Endometrial microvascular endothelial cells (primary cell): ENCODE results near the gene CCDC183. TPM values are rescaled to one million over a fixed set of nuclear protein-coding genes. Genes with fewer than 3 reads are reported as not detected.
"Not testable (repeated sequence)": the region's sequence is repeated elsewhere in the genome, so short reads cannot be mapped to it uniquely, and the experiment has no call there.

Experiments used
- in situ Hi-C: cut with HindIII; loops from 2 replicates; pipeline ENCODE4 v1.10.0; 2017; ENCODE audit warnings: low sequenced_read_pairs, low pct_unique_long_range_greater_than_20kb; ENCODE audit errors: inconsistent ontology term
- total RNA-seq: library from RNA; depleted of rRNA; stranded (reverse); fragments of >200 nt; gene quantifications from one replicate; pipeline ENCODE4 v1.2.3, GENCODE V29; 2015; ENCODE audit errors: inconsistent ontology term

CCDC183 gene
- total RNA-seq, 1 donor from 2014 or later, result not detected

DNA sequence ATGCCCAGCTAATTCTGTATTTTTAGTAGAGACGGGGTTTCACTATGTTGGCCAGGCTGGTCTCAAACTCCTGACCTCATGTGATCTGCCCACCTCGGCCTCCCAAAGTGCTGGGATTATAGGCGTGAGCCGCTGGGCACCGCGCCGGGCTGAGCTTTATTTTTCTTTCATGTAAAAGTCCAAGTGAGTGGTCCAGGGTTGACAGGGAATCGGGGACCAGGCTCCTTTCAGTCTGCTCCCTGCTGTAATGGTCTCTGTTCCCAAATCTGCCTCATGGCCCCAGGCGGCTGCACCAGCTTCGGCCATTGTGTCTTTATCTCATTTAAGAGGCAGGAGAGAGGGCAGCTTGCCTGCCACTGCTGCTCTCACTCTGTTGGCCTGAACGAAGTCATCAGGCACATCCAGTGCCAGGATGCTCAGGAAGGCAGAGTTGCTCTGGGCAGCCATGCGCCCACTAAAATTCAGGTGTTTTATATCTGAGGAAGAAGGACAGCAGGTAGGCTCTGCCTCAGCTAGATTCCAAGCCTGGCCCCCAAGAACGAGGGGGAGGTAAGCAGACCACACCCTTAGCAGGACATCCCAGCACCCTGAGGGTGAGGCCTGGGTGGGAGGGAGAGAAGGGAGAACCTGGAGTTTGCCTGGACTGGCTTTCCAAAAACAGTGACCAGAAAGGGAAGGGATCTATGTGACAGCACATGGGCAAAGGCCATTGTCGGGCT lies 1.7 kb upstream of the CCDC183 start:
- in situ Hi-C loops, result no loop called here

DNA sequence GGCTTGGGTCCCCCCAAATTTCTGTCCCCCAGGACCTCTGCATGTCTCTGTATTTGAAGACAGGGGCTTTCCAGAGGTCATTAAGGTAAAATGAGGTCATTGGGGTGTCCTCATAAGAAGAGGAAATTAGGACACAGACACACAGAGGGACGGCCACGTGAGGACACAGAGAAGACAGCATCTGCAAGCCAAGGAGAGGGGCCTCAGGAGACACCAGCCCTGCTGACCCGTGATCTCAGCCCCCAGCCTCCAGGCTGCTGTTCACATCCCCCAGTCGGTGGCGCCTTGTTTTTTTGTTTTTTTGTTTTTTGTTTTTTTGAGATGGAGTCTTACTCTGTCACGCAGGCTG lies 1.2 kb upstream of the CCDC183 start:
- in situ Hi-C loops, result no loop called here

DNA sequence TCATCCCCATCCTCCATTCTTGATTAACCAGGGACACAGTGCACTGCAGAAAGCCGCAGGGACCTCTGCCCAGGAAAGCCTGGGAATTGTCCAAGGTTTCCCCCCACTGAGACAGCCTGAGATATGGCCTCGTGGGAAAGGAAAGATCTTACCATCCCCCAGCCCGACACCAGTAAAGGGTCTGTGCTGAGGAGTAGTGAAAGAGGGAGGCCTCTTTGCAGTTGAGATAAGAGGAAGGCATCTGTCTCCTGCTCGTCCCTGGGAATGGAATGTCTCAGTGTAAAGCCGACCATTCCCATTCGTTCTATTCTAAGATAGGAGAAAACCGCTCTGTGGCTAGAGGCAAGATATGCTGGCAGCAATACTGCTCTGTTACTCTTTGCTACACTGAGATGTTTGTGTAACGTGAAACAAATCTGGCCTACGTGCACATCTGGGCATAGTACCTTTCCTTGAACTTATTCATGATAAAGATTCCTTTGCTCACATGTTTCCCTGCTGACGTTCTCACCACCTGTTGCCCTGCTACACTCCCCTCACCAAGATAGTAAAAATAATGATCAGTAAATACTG lies 723 bp downstream of the CCDC183 start:
- in situ Hi-C loops, result not testable (repeated sequence)

DNA sequence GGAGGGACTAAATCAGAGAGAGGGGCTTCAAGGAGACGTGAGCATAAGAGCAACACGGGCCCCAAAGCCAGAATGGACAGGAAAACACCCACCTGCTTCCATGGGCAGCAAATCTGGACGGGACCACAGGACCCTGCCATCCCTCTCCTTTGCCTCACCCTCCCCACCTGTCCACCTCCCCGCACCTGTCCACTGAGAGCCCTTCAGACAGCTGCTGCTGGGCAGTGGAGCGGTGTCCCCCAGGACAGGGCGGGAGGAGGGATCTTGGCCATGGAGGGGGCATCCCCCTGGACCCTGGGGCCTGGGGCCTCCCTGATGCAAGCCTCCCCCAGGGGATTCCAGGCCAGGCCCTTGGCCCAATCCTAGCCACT lies 2.6 kb downstream of the CCDC183 start:
- in situ Hi-C loops, result no loop called here

- in situ Hi-C loops, result no loop called here
These were observed 3.1 kb downstream of the CCDC183 start for GRCh38 chr9:136799079-136799853.

GRCh38 chr9:136799854-136800657 lies 3.9 kb downstream of the CCDC183 start:
- in situ Hi-C loops, result no loop called here

DNA sequence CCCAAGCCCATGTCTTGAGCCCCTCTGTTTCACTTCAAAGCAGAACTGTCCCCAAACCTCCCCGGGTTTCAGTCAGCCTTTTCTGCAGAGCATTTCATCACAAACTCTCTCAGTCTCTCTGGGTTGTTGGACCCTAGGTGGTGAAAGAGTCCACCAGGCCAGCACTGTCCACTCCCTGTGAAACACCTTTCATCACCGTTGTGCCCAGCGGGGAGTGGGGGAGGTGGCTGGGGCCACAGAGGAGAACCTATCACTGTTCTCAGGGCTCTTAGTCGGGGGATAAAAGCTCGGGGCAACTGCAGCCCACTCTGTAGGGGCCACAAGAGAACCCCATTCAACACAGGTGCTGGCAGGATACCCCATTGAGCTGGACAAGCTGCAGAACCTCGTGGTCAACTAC lies 6.2 kb downstream of the CCDC183 start:
- in situ Hi-C loops, result no loop called here

DNA sequence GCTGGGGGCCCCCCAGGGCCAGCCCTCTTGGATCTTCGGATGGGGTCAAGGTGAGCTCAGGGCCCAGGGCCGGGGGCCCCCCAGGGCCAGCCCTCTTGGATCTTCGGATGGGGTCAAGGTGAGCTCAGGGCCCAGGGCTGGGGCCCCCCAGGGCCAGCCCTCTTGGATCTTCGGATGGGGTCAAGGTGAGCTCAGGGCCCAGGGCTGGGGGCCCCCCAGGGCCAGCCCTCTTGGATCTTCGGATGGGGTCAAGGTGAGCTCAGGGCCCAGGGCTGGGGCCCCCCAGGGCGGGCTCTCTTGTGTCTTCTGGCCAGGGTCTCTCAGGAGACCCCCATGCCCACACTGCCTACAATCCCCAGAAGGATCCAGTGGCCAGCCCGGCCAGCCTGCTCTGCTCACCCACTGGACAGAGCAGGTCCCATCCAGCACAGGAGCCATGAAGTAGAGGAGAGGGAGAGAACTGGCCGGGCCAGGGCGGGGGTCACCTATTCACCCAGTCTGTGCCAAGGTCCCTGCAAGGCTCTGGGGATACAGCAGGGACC lies 6.9 kb downstream of the CCDC183 start:
- in situ Hi-C loops, result not testable (repeated sequence)

- in situ Hi-C loops, result no loop called here
These were observed 7.7 kb downstream of the CCDC183 start for GRCh38 chr9:136803551-136804508.

GRCh38 chr9:136804509-136805206 lies 8.5 kb downstream of the CCDC183 start:
- in situ Hi-C loops, result no loop called here

GRCh38 chr9:136805207-136805740 lies 9.1 kb downstream of the CCDC183 start:
- in situ Hi-C loops, result no loop called here

DNA sequence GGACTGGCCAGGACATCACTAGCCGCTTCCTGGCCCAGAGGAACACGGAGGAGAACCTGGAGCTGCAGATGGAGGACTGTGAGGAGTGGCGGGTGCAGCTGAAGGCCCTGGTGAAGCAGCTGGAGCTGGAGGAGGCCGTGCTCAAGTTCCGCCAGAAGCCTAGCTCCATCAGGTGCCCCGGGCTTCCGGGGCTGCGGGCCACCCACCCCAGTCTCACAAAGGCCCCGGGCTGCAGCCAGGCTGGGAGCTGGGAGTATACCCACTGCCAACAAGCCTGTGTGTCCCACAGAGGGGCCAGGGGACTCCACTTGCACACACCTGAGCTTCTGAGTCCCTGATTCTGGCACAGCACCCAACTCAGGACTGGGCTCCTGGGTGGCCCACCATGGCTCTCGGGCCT lies 9.9 kb downstream of the CCDC183 start:
- in situ Hi-C loops, result no loop called here

- in situ Hi-C loops, result no loop called here
These were observed 10.6 kb downstream of the CCDC183 start for GRCh38 chr9:136806631-136807201.

DNA sequence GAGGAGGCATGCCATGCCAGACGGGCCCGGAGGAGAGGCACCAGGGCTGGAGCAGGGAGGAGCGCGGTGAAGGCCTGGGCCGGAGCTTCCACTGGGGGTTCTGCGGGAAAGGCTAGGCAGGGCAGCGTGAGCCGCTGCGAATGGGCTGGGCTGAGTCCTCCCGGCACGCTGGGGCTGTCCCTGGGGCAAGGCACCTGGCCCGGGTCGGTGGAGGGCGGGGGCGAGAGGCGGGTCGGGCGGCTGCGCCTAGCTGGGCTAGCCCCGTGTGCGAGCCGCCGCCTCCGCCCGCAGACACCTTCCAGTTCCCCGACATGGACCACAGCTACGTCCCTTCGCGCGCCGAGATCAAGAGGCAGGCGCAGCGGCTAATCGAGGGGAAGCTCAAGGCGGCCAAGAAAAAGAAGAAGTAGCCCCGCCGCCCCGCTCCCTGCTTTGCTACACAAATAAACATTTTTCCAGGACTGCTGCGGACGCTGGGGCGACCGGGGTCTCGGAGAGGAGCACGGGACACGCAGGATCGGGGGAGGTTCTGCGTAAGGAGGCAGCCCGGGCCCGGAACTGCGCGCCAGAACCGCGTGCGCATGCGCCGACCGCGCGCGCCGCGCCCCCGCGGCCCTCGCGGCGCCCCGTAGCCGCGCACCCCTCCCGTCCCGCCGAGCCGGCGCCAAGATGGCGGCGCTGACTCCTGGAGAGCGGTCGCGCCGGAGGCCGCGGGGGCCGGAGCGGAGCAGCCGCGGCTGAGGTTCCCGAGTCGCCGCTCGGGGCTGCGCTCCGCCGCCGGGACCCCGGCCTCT lies 11.3 kb downstream of the CCDC183 start, which contains the start of gene RABL6:
TSS of gene RABL6 (plus strand) at position 668 of the 794 bp plus-strand sequence. CDS start 249 bp downstream, outside the sequence.
- in situ Hi-C loops, result no loop called here

DNA sequence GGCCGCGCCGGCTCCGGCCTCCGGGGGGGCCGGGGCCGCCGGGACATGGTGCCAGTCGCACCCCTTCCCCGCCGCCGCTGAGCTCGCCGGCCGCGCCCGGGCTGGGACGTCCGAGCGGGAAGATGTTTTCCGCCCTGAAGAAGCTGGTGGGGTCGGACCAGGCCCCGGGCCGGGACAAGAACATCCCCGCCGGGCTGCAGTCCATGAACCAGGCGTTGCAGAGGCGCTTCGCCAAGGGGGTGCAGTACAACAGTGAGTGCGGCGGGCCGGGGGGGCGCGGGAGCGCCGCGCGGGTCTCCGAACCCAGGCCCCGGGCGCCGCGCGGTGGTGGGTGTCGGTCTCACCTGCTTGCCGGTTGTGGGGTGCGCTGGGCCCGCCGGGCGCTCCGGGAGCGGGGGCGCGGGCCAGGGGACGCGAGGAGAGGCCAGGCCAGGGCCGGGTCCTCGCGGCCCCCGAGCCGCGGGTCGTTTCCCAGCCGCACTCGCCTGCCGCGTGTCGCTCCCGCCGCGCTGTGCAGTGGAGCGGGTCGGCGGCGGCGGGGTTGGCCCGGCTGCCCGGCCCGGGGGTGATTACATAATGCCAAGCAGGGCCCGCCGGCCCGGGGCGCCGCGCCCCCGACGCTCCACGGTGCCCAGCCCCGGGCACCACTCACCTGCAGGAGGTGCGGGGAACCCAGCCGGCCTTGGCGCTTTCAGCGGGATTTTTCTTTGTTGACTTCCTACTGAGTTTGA lies 12.1 kb downstream of the CCDC183 start:
- in situ Hi-C loops, result no loop called here

- in situ Hi-C loops, result no loop called here
These were observed 12.6 kb downstream of the CCDC183 start for GRCh38 chr9:136808806-136809158.
